GM21381 (cell line): ENCODE data around the gene CDK16.

ENCODE experiments used
- ATAC-seq: cut with Tn5 transposase; IDR thresholded peaks from one replicate; pipeline ENCODE4 v1.9.1; 2021; ENCODE audit warnings: mild to moderate bottlenecking, moderate library complexity; ENCODE audit not compliant: unreplicated experiment

The CDK16 gene

GRCh38 chrX:47218280-47218919, at the start of gene CDK16:
Gene CDK16 (plus strand): TSS chrX:47218681. CDS start chrX:47223558, 4,877 bp downstream.
- ATAC-seq: peak; percentile 37

GRCh38 chrX:47169273-47169672, 49.2 kb upstream of the CDK16 start:
- no peak for ATAC-seq

GRCh38 chrX:47169726-47170515, 48.6 kb upstream of the CDK16 start:
- no peak for ATAC-seq

- no peak for ATAC-seq
These were observed 47.4 kb upstream of the CDK16 start for GRCh38 chrX:47170861-47171692.

GRCh38 chrX:47171996-47172395, 46.5 kb upstream of the CDK16 start:
- no peak for ATAC-seq

GRCh38 chrX:47172549-47172948, 45.9 kb upstream of the CDK16 start:
- no peak for ATAC-seq

- no peak for ATAC-seq
These were observed 45.3 kb upstream of the CDK16 start for GRCh38 chrX:47172971-47173792.

- ATAC-seq: no peak
These were observed 44.1 kb upstream of the CDK16 start for GRCh38 chrX:47174376-47174775.

GRCh38 chrX:47174846-47175587, 43.5 kb upstream of the CDK16 start:
- no peak for ATAC-seq

GRCh38 chrX:47175588-47175980, 42.9 kb upstream of the CDK16 start:
- no peak for ATAC-seq

GRCh38 chrX:47176101-47176740, 42.3 kb upstream of the CDK16 start:
- no peak for ATAC-seq

- no peak for ATAC-seq
These were observed 41.4 kb upstream of the CDK16 start for GRCh38 chrX:47177079-47177478.

GRCh38 chrX:47178337-47178736, 40.1 kb upstream of the CDK16 start:
- ATAC-seq: no peak

- no peak for ATAC-seq
These were observed 39.1 kb upstream of the CDK16 start for GRCh38 chrX:47179221-47179927.

- ATAC-seq: no peak
These were observed 38.6 kb upstream of the CDK16 start for GRCh38 chrX:47179928-47180255.

GRCh38 chrX:47180346-47180745, 38.1 kb upstream of the CDK16 start:
- ATAC-seq: no peak

GRCh38 chrX:47181301-47181700, 37.2 kb upstream of the CDK16 start:
- no peak for ATAC-seq

GRCh38 chrX:47182106-47182700, 36.3 kb upstream of the CDK16 start:
- ATAC-seq: no peak

GRCh38 chrX:47184486-47184885, 34.0 kb upstream of the CDK16 start:
- no peak for ATAC-seq
